Occipital lobe (tissue), 2 donors: ENCODE results near the gene DDX54. TPM values are rescaled to one million over a fixed set of nuclear protein-coding genes. Genes with fewer than 3 reads are reported as not detected.
A peak's percentile ranks its signal among the peaks of the same experiment; 100 is the strongest.

Experiments
- DNase-seq: peaks from one replicate; lab custom pipeline; 2025; lab: John Stamatoyannopoulos, UW
- total RNA-seq: library from RNA; depleted of rRNA; stranded (reverse); fragments of >200 nt; gene quantifications from one replicate; pipeline ENCODE4 v1.2.3, GENCODE V29; 2014

DDX54 gene
- total RNA-seq, 1 donor from 2014 or later = 12.0 TPM

DNA sequence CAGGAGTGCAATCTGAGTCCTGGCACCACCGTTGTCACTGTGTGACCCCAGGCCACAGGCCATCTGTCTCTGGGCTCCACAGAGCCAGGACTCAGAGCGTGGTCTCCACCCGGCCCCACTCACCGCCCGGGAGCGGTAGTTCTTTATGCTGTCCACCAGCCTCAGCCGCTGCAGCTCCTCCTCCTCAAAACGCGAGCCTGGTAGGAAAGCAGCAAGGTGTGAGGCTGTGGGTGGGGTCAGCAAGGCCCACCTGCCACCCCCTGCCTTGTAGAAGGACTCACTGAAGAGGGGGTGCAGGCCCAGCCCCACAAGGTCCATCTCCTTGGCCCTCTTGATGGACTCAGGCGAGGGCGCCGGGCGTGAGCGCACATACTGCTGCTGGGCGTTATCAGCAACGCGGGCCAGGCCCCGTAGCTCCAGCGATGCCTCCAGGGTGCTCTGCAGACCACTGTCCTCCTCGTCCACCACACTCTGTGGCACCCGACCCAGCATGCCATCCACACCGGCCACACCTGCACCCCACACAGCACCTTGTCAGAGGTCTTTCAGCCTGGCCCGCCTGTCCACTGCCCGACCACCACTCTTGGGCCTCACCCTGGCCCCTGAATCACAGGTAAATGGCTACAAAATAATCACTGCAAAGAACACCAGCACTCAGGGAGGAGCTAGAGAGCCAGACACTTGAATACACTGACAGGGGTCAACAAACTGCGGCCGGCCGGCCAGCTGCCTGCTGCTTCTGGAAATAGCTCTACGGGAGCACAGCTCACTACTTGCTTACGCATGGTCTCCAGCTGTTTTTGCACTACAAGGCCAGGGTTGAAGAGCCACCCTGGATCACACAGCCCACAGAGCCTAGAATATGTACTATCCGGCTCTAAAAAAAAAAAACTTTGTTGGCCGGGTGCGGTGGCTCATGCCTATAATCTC, 19.5 kb downstream of the DDX54 start:
- no peak for DNase-seq

DNA sequence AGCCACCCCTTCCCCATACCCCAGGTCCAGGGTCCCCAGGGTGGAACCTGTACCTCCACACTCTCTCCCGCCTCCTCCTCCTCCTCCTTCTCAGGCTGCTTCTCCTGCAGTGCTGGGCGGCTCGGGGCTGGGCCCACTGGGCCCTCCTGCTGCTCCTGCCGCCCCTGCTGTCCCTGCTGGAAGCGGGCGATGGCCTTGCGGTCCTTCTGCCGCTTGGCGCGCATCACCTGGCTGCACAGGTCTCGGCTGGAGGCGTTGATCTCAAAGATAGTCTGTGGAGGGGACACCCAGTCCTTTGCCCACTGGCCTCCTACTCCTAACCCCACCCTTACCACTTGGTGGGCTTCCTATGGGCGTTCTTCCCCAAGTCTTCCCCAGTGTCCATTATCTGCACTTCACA, 21.3 kb downstream of the DDX54 start:
- DNase-seq = no peak

DNA sequence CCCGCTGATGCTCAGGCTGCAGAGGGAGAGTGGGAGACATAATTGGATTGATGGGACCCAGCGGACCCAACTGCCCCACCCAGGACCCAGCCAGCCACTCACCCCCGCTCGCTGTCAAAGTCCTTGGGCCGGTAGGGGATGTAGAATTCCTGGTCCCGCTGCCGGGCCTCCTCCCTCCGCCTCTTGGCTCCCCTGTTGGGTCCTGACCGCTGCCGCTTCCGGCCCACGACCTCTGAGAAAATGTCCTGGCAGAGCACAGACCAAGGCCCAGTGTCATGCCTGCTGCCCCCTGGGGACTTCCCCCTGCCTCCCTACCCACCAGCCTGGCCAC, 22.3 kb downstream of the DDX54 start:
- DNase-seq = no peak

DNA sequence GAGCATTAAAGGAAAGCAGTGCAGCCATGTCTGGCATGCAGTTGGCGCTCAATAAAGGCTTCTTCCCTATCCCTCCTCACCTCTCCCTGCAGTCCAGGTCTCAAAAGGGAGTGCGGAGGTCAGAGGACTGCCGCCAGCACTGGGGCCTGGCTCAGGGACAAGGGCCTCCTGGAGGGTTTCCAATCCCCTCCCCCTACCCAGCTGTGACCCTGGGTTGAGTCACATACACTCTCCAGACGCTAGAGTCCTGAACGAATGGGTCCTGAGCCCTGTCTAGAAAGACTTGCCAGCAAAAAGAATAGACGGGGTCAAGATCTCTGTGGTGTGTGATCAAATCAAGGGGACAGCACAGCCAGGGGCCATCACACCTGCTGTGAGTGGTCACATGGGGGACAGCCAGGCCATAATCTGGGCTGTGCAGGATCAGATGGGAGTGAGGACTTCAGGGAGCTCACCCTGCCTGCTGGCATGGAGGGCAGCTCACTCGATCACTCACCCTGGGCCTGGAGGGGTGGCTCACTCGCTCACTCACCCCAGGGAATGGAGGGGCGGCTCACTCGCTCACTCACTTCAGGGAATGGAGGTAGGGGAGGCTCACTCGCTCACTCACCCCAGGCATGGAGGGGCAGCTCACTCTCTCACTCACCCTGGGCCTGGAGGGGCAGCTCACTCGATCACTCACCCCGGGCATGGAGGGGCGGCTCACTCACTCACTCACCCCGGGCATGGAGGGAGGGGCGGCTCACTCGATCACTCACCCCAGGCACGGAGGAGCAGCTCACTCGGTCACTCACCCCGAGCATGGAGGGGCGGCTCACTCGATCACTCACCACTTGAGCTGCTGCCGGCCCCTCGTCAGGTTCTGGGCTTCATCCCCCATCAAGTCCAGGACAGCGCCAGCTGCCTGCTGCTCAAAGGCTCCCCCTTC, 22.9 kb downstream of the DDX54 start:
- no peak for DNase-seq

DNA sequence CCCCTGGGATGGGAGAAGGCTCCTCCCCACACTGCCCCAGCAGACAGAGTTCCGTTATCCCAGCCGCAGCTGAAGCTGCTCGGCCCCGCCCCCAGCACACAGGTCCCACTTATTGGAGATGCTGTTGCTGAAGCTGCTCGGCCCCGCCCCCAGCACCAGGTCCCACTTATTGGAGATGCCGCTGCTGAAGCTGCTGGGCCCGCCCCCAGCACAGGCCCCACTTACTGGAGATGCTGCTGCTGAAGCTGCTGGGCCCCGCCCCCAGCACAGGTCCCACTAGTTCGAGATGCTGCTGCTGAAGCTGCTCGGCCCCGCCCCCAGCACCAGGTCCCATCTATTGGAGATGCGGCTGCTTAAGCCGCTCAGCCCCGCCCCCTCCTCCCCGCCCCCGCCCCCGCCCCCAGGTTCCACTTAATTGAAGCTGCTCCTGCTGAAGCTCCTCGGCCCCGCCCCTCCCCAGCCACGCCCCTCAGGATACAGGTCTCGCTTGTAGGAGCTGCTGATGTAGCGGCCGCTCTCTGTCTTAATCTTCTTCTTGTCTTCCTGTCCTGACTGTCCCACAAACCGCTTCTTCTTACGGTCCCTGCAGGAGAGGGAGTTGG, 23.8 kb downstream of the DDX54 start:
- DNase-seq = peak; percentile 75

DNA sequence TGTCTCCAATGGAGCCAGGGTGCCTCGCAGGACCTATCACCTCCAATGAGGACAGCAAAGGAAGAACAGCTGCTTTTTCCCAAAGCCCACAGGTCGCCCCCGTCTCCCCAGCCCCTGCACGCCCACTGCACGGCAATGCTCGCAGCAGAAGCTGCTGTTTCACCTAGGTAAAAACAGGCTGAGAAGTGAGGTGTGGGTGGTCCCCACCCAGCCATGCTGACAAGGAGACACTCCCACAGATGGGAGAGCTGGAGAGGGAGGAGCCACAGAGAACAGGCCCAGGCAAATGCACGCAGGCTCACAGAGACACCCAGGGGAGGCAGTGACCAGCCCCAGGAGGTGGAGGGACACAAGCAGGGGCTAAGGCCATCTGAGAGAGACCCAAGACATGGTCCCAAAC, 25.3 kb downstream of the DDX54 start:
- peak; percentile 10 for DNase-seq

DNA sequence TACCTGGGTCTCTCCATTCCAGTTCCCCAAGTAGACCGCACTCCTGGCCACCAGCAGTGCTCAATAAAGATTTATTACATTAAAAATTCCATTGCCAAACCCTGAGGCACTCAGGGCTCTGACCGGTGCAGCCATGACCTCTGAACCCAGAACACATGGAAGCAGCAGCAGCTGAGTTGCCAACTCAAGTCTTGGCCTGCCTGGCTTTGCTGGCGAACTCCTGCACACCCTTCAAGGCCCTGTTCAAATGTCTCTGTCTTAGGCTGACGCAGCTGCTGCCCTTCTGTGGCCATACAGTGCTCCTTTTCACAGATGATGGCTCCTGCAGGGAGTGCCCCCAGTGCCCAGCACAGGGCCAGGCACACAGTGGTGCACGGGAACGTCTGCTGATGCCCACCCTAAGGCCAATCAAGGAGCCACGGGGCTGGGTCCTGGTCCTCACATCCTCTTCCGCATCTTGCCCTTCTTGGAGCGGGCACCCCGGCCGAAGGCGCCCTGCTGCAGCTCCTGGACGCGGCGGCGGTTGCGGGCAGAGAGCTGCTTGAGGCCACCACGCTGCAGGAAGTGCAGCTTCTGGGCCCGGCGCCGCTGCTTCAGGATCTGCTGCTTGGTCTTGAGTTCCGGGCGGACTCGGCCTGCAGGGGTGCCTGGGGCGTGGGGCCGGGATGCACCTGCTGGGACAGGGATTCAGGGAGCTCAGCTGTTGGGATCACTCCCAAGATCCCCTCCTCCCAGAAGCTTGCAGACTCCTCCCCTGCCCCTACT, 26.7 kb downstream of the DDX54 start:
- DNase-seq = no peak

DNA sequence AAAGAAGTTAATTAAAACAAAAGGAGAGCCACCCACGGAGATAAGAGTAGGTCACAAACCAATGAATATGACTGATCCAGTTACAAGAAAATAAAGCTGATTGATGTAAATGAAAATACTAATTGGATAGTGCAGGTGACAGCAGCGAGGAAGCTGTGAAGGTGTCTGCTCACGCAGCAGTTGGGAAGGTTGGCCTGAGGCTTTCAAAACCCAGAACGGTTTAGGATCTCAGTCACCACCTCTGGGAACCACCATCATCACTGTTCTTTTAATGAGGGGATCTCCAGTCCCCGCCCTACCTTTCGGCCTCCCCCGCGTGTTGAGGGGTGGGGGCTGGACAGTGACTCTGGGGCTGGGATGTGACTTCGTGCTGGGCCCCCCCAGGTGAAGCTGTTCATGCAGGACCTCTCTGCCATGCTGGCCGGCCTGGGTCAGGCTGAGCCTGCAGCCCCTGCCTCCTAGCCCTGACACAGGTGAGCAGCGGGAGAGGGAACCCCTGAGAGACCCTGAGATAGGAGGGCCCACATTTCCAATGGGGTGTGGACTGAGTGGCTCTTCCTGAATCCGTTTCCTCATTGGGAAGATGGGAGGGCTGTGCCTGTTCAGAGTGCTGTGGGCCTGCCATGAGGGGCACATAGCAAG, 27.9 kb downstream of the DDX54 start:
- DNase-seq = no peak

DNA sequence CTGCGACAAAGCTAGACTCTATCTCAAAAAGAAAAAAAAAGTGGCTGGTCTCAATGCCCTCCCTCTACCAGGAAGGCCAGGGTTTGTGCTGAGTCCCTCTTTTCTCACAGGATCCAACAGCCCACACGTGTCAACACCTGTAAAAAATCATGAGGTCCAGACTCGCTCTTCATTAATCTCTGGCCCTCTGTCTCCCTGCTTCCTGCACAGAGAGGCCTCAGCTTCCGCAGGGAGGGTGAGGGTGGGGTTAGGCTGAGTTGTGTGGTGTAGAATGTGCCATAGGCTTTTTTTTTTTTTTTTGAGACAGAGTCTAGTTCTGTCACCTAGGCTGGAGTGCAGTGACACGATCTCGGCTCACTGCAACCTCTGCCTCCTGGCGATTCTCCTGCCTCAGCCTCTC, 29.6 kb downstream of the DDX54 start:
- no peak for DNase-seq

DNA sequence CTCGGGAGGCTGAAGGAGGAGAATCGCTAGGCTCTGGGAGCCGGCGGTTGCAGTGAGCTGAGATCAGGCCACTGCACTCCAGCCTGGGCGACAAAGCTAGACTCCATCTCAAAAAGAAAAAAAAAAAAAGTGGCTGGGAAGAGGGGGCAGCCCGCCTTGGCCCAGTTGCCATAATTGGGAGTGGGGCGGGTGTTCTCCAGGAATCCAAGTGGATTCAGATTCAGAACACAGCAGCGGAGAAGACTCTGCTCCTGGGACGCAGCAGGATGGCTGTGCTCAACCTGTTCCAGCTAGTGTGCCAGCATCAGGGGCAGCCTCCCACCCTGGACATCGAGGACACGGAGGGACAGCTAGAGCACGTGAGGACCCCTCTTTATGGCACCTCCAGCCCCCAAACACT, 30.2 kb downstream of the DDX54 start:
- no peak for DNase-seq

DNA sequence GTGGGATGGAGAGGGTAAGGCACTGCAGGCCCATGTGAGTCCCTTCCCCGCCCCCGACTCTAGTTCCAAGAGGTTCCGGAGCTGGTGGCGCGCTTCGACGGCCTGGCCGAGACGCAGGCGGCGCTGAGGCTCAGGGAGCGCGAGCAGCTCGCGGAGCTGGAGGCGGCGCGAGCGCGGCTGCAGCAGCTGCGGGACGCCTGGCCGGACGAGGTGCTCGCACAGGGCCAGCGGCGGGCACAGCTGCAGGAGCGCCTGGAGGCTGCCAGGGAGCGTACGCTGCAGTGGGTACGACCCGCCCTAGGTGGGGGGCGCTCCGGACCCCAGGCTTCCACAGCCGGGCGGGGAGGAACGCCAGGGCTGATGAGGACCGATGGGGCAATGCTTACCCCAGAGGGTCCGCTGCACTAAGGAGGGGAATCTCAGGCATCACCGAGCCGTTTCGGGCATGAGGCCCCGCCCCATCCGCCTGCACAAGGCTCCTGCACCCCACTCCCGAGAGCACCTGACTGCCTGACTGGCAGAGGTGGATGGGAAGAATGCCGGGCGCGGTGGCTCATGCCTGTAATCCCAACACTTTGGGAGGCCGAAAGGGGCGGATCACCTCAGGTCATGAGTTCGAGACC, 30.8 kb downstream of the DDX54 start:
- DNase-seq = no peak

DNA sequence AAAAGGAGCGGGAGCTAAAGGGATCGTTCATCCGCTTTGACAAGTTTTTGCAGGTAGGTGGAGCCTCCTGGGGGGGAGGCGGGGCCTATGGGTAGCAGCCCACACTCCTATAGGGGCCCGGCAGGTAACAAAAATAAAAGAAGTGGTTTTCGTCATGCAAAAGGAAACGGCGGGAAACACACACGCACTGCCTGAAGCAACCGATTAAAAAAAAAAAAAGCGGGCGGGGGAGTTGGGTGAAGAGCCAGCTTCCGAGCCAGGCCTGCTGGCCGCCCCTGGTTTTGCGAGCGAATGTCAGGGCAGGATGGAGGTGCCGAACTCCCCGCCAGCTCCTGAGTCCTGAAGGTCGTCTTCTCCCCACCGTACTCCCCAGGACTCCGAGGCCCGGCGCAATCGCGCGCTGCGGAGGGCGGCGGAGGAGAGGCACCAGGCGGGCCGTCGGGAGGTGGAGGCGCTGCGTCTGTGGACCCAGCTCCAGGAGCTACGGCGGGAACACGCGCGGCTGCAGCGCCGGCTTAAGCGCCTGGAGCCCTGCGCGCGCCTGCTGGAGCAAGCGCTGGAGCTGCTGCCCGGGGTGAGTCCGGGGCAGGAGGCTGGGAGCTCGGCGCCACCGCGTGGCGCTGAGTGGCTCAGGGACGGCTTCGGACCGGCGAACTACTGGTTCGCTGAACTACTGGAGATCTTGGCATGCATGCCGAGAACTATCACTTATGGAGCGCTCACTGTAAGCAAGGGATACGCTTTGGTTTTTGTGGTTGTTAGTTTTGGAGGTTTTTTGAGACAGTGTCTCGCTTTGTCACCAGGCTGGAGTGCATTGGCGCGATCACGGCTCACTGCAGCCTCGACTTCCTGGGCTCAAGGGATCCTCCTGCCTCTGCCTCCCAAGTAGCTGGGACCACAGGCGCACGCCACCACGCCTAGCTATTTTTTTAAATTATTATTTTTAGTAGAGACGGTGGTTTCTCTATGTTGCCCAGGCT, 32.2 kb downstream of the DDX54 start:
- peak; percentile 76 for DNase-seq

DNA sequence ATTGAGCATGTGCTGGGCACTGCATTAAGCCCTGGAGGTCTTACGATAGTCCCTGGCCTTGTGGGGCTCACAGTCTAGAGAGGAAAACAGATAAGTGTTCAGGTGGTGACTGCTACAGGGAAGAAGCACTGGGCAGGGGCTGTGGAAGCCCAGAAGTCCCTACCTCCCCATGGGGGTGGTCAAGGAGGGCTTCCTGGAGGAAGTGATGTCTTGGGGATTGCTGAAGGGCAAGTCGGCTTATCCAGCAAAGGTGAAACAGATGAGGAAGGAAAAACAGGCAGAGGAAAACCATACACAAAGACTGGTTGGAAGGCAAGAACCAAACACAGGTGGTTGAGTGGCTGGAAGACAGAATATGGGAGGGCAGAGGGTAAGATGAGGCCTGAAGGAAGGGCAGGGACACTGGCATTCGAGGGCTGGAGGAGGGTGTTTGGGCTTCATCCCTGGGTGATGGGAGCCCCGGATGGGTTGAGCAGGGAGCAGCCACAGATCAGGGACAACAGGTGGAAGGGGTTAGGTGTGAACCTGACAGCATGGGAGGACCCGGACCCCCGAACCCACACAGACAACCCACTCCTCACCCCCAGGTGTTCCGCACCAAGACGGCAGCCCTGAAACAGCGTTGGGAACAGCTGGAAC, 33.0 kb downstream of the DDX54 start:
- no peak for DNase-seq

DNA sequence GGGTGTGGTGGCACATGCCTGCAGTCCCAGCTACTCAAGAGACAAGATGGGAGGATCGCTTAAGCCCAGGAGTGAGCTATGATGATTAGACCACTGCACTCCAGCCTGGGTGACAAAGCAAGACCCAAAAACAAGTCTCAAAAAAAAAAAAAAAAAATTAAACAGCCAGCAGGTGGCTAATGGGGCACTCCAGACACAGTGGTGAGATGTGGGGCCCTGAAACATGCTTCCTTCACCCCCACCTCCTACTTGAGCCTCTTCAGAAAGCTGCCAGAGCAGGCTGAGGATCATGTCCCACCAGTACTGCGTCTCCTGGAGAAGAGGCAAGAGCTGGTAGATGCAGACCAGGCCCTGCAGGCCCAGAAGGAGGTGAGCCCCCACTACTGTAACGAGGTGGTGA, 33.6 kb downstream of the DDX54 start:
- DNase-seq = no peak

DNA sequence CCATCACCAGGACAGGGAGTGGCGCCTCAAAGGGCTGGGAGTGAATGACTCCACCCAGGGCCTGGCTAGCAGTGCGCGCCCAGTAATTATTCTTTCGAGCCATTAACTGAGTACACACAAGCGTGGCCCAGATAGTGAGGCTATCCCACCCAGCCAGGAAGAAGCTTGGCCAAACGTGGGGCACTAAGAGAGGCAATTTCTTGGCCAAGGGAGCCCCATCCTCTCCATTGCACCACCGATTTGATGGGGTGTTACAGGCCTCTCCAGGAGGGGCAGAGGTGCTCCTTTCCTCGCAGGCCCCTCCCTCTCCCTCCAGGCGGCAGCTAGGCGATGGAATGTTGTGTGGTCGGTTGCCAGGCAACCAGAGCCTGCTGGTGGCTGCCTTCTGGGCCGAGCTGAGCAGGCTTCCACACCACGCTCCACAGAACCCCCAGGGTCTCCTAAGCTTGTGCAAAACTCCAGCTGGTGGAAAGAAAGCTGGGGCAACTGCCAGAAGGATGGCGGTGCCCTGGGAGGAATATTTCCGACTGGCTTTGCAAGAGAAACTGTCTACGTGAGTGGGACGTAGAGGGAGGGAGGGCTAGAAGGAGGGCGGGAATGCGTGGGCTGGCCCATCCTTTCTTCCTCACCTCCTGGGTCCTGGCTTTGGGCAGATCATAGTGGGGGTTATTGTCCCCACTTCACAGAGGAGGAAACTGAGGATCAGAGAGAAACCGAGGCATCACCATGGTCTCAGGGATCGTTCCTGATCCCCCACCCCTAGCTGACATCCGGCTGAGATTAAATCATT, 35.7 kb downstream of the DDX54 start, which contains the start of gene CFAP73:
CFAP73 (plus strand) TSS at position 364 of the 790 bp plus-strand sequence; CDS start at position 498, 134 bp downstream.
- DNase-seq = peak; percentile 50

DNA sequence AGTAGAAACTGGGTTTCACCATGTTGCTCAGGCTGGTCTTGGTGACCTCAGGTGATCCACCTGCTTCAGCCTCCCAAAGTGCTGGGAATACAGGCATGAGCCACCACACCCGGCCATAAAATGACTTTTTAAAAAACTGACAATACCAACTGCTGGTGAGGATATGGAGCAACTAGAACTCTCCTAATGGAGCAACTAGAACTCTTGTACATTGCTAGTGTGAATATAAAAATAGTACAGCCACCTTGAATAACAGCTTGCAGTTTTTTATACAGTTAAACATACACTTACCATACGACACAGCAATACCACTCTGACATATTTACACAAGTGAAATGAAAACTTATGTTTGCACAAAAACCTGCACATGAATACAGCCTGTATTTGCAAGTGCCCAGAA, 38.3 kb downstream of the DDX54 start:
- no peak for DNase-seq

DNA sequence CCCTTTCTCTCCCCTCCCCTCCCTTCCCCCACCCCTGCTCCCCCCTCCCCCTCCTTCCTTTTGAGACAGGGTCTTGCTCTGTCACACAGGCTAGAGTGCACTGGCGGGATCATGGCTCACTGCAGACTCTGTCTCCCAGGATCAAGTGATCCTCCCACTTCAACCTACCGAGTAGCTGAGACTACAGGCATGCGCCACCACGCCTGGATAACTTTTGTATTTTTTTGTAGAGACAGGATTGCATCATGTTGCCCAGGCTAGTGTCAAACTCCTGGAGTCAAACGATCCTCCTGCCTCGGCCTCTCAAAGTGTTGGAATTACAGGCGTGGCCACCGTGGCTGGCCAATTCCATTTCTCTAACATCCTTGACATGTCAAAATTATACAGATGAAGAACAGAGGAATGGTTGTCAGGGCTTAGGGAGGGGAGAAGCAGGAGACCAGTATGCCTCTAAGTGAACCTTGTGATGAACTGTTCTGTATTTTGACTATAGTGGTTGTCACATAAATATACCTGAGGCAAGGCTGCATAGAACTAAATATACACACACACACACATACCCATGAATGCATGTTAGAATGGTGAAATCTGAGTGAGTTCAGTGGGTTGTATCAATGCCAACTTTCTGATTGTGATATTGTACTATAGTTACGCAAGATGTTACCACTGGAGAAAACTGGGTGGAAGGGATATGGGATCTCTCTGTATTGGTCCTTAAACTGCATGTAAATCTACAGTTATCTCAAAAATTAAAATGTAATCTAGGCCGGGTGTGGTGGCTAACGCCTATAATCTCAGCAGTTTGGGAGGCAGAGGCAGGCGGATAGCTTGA, 39.3 kb downstream of the DDX54 start:
- no peak for DNase-seq
